Breast epithelium (tissue), 4 donors: ENCODE data around the gene SPEM2. TPM values are rescaled to one million over a fixed set of nuclear protein-coding genes. Genes with fewer than 3 reads are reported as not detected.

ENCODE experiments used
- DNase-seq, 2 donors: peaks; one replicate each; pipeline ENCODE4 v3.0.0-alpha.2; 2019; ENCODE audit warnings: low spot score in 2 of 2
- H3K27ac ChIP-seq, 2 donors: fragments of 200-600 bp; sonication (generic) in 1 of 2; one replicate each; pipeline ENCODE4 v1.5.1; 2016 to 2019; ENCODE audit warnings: mild to moderate bottlenecking in 1 of 2
- H3K27me3 ChIP-seq, 2 donors: fragments of 200-600 bp; sonication (generic) in 1 of 2; one replicate each; pipeline versions ENCODE4 v1.5.1 to v1.6.0; 2017 to 2019; ENCODE audit warnings: control low read depth in 1 of 2, mild to moderate bottlenecking in 1 of 2
- H3K36me3 ChIP-seq: fragments of 200-600 bp; one replicate; pipeline ENCODE4 v1.5.1; 2019
- H3K4me1 ChIP-seq, 2 donors: fragments of 200-600 bp; sonication (generic); one replicate each; pipeline ENCODE4 v1.5.1; 2016 to 2019; ENCODE audit warnings: control low read depth in 1 of 2
- H3K4me3 ChIP-seq, 3 donors: fragments of 200-600 bp; sonication (generic); 1 replicate in 2 of 3; 2 replicates in 1 of 3; pipeline ENCODE4 v1.5.1; 2016 to 2019; ENCODE audit warnings: mild to moderate bottlenecking in 3 of 3, moderate library complexity in 2 of 3
- H3K9me3 ChIP-seq, 2 donors: fragments of 200-600 bp; sonication (generic) in 1 of 2; one replicate each; pipeline ENCODE4 v1.5.1; 2016 to 2019; ENCODE audit warnings: control low read depth in 1 of 2
- POLR2A ChIP-seq: fragments of 450-650 bp; IDR thresholded peaks from one replicate; pipeline ENCODE4 v1.6.1; 2016; ENCODE audit warnings: antibody characterized with exemption, mild to moderate bottlenecking, moderate library complexity
- POLR2AphosphoS5 ChIP-seq, 3 donors: sonication (generic); formaldehyde crosslinking; IDR thresholded peaks; one replicate each; pipeline ENCODE4 v1.6.1; 2017; ENCODE audit warnings: antibody characterized with exemption in 3 of 3
- intact Hi-C: fragments of 100-400 bp; cut with DNase I; formaldehyde crosslinking; loops from one replicate; pipeline ENCODE4 v1.15.1; 2023; ENCODE audit warnings: low total_unique reads
- total RNA-seq, 3 donors: library from RNA; depleted of rRNA; stranded (reverse); fragments of >200 nt; gene quantifications; one replicate each; pipeline ENCODE4 v1.1.0, GENCODE V29; 2016
- TF ChIP-seq, protein P1 (sequence below), 3 donors: fragments of 450-650 bp; IDR thresholded peaks; one replicate each; pipeline ENCODE4 v1.5.1; 2016 to 2017; ENCODE audit warnings: antibody characterized with exemption in 3 of 3, mild to moderate bottlenecking in 3 of 3, moderate library complexity in 3 of 3

SPEM2 gene
- total RNA-seq, 3 donors from 2014 or later = not detected

DNA sequence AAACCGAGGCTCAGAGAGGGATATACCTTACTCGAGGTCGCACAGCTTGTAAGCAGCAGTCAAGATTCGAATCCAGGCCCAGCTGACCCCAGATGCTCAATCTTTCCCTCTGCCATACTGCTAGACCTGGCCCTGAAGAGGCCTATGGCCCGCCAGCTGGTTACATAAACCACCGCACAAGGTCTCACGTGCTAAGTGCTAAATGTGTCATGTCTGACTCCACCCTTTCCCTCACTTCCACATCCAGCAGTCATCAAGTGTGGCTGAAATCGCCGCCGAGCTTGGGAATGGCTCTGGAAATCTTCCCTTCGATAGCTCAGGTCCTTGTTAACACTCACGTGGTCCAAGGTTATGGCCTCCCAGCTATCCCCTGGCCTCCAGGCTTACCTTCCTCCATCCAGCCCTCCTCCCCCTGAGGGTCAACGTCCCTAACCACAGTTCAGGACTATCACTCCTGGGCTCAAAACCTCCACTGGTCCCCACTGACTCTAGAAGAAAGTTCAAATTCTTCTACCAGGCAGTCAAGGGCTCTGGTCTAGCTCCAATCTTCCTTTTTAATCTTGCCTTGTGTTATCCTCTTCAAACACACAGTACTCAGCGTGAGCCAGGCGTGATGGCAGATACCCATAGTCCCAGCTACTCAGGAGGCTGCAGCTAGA is 50.5 kb downstream of the SPEM2 start:
- H3K27ac ChIP-seq = peak overlapping the region; percentile 100
- H3K27me3 ChIP-seq = no peaks in the 10 kb centered on the region
- no peaks in the 10 kb centered on the region for H3K9me3 ChIP-seq
- H3K4me1 ChIP-seq = peaks cover 3 to 22% of the 10 kb centered on the region in 2 donors
- H3K36me3 ChIP-seq = no peaks in the 10 kb centered on the region
- H3K4me3 ChIP-seq = peak overlapping the region in 1 of 3 donors; percentile 100
- TF ChIP-seq POLR2AphosphoS5 (IDR thresholded peaks at IDR 0.05) (peak in 2 of 3 donors; percentile 17 to 78), POLR2A (no peak)
- TF ChIP-seq, protein P1, sequence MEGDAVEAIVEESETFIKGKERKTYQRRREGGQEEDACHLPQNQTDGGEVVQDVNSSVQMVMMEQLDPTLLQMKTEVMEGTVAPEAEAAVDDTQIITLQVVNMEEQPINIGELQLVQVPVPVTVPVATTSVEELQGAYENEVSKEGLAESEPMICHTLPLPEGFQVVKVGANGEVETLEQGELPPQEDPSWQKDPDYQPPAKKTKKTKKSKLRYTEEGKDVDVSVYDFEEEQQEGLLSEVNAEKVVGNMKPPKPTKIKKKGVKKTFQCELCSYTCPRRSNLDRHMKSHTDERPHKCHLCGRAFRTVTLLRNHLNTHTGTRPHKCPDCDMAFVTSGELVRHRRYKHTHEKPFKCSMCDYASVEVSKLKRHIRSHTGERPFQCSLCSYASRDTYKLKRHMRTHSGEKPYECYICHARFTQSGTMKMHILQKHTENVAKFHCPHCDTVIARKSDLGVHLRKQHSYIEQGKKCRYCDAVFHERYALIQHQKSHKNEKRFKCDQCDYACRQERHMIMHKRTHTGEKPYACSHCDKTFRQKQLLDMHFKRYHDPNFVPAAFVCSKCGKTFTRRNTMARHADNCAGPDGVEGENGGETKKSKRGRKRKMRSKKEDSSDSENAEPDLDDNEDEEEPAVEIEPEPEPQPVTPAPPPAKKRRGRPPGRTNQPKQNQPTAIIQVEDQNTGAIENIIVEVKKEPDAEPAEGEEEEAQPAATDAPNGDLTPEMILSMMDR (IDR thresholded peaks at IDR 0.05) = no peak
- DNase-seq = no peak
- intact Hi-C loops = no loop called here

DNA sequence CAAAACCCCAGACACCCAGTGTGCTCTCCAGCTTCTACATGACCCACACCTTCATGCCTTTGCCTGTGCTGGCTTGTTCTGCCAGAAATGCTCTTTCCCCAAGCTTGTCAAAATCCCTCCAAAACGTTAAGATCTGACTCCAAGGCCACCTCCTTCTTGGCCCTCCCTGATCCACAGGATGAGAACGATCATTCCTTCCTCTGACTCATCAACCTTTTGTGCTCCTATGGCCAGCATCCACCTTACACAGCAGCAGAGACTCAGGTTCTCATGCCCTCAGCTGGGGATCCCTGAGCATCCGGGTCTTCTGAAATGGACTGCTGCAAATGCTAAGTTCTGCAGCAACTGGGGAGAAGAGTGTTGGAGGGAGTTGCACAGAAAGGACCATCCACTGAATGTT is 51.1 kb downstream of the SPEM2 start:
- Histone ChIP-seq H3K9me3 (no peaks in the 10 kb centered on the region), H3K36me3 (no peaks in the 10 kb centered on the region), H3K27ac (peak overlapping the region; percentile 100), H3K27me3 (no peaks in the 10 kb centered on the region), H3K4me1 (peaks cover 3 to 22% of the 10 kb centered on the region in 2 donors), H3K4me3 (peak overlapping the region in 1 of 3 donors; percentile 100)
- TF ChIP-seq POLR2A (no peak), POLR2AphosphoS5 (IDR thresholded peaks at IDR 0.05) (no peak)
- TF ChIP-seq, protein P1 (IDR thresholded peaks at IDR 0.05) = no peak
- DNase-seq = peak in 1 of 2 donors; percentile 57
- intact Hi-C loops = no loop called here

DNA sequence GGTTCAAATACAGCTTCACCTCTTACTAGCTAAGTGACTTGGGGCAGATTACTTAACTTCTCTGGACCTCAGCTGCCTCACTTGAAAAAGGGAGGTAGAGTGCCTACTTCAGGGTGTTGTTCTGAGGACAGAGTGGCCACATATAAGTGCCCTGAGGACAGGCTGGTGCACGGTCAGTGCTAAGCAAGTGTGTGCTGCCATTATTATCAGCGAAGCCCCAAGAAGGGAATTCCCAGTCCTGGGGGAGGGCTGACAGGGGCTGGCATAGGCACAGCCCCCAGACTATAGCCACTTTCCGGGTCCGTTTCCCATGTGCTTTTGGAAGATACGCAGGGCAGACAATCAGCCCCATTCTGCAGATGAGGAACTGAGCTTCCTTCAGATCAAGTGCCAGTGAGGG is 51.5 kb downstream of the SPEM2 start:
- DNase-seq = no peak
- Histone ChIP-seq H3K4me1 (peaks cover 3 to 22% of the 10 kb centered on the region in 2 donors), H3K4me3 (peak overlapping the region; percentile 93 to 100 (median 99)), H3K36me3 (no peaks in the 10 kb centered on the region), H3K27ac (peak overlapping the region; percentile 100), H3K27me3 (no peaks in the 10 kb centered on the region), H3K9me3 (no peaks in the 10 kb centered on the region)
- intact Hi-C loops = no loop called here
- no peak for TF ChIP-seq POLR2A
- no peak for TF ChIP-seq POLR2AphosphoS5 (IDR thresholded peaks at IDR 0.05)
- TF ChIP-seq, protein P1 (IDR thresholded peaks at IDR 0.05) = no peak

Other genes with a start within 250 kb of the SPEM2 start
- gene ASGR1, start 246.2 kb upstream of the SPEM2 start, total RNA-seq = 1 to 10 TPM; 1.0 to 1.4 (median 1.3) TPM
- gene DLG4, start 205.8 kb upstream of the SPEM2 start, total RNA-seq = 10 to 100 TPM in 2 of 3 donors, 1 to 10 TPM in 1; 7.2 to 18.4 (median 11.1) TPM
- gene ACADVL, start 205.7 kb upstream of the SPEM2 start, total RNA-seq = 1,000 to 10,000 TPM in 1 of 3 donors, 100 to 1,000 TPM in 2; 421 to 1,002 (median 829) TPM
- gene DVL2, start 191.1 kb upstream of the SPEM2 start, total RNA-seq = 10 to 100 TPM; 32.0 to 58.2 (median 47.9) TPM
- 10 to 100 TPM; 22.1 to 40.4 (median 37.7) TPM for gene PHF23, start 186.2 kb upstream of the SPEM2 start, total RNA-seq
- 100 to 1,000 TPM; 620 to 765 (median 631) TPM for gene GABARAP, start 183.2 kb upstream of the SPEM2 start, total RNA-seq
- gene CTDNEP1, start 173.9 kb upstream of the SPEM2 start, total RNA-seq = 10 to 100 TPM; 35.7 to 67.5 (median 60.5) TPM
- 10 to 100 TPM; 26.9 to 36.7 (median 30.6) TPM for gene ELP5, start 173.4 kb upstream of the SPEM2 start, total RNA-seq
- 10 to 100 TPM in 2 of 3 donors, 1 to 10 TPM in 1; 5.4 to 95.9 (median 60.0) TPM for gene CLDN7, start 163.1 kb upstream of the SPEM2 start, total RNA-seq
- gene SLC2A4, start 143.9 kb upstream of the SPEM2 start, total RNA-seq = 10 to 100 TPM in 1 of 3 donors, 1 to 10 TPM in 2; 2.6 to 32.5 (median 3.5) TPM
- 1 to 10 TPM; 2.6 to 3.0 (median 2.9) TPM for gene YBX2, start 131.0 kb upstream of the SPEM2 start, total RNA-seq
- gene EIF5A, start 118.0 kb upstream of the SPEM2 start, total RNA-seq = 100 to 1,000 TPM; 151 to 172 (median 163) TPM
- gene GPS2, start 110.3 kb upstream of the SPEM2 start, total RNA-seq = 100 to 1,000 TPM in 1 of 3 donors, 10 to 100 TPM in 2; 77.3 to 109 (median 84.2) TPM
- 10 to 100 TPM; 15.0 to 22.9 (median 17.4) TPM for gene NEURL4, start 96.3 kb upstream of the SPEM2 start, total RNA-seq
- gene ACAP1, start 89.1 kb upstream of the SPEM2 start, total RNA-seq = 1 to 10 TPM; 3.4 to 6.6 (median 5.2) TPM
- 10 to 100 TPM in 2 of 3 donors, 1 to 10 TPM in 1; 9.1 to 11.5 (median 11.0) TPM for gene KCTD11, start 73.5 kb upstream of the SPEM2 start, total RNA-seq
- not detected for gene TMEM95, start 70.5 kb upstream of the SPEM2 start, total RNA-seq
- 10 to 100 TPM in 2 of 3 donors, 1 to 10 TPM in 1; 1.1 to 22.1 (median 14.4) TPM for gene TNK1, start 44.5 kb upstream of the SPEM2 start, total RNA-seq
- 10 to 100 TPM; 16.0 to 24.3 (median 19.0) TPM for gene PLSCR3, start 31.1 kb upstream of the SPEM2 start, total RNA-seq
- 100 to 1,000 TPM in 1 of 3 donors, 10 to 100 TPM in 2; 77.6 to 113 (median 92.3) TPM for gene TMEM256, start 21.5 kb upstream of the SPEM2 start, total RNA-seq
- 10 to 100 TPM in 1 of 3 donors, 1 to 10 TPM in 2; 6.7 to 13.1 (median 8.3) TPM for gene NLGN2, start 17.8 kb upstream of the SPEM2 start, total RNA-seq
- not detected for gene SPEM1, start 5.3 kb upstream of the SPEM2 start, total RNA-seq
- not detected for gene SPEM3, start 3.2 kb downstream of the SPEM2 start, total RNA-seq
- 10 to 100 TPM in 1 of 3 donors, 1 to 10 TPM in 2; 3.5 to 18.1 (median 9.5) TPM for gene TMEM102, start 9.8 kb downstream of the SPEM2 start, total RNA-seq
- gene FGF11, start 13.9 kb downstream of the SPEM2 start, total RNA-seq = 1 to 10 TPM; 2.1 to 2.9 (median 2.9) TPM
- 10 to 100 TPM in 2 of 3 donors, 1 to 10 TPM in 1; 8.5 to 11.8 (median 11.7) TPM for gene CHRNB1, start 19.4 kb downstream of the SPEM2 start, total RNA-seq
- 10 to 100 TPM; 34.4 to 46.9 (median 45.7) TPM for gene ZBTB4, start 54.0 kb downstream of the SPEM2 start, total RNA-seq
- not detected for gene SLC35G6, start 55.8 kb downstream of the SPEM2 start, total RNA-seq
- 100 to 1,000 TPM in 1 of 3 donors, 10 to 100 TPM in 2; 64.2 to 174 (median 88.7) TPM for gene POLR2A, start 58.8 kb downstream of the SPEM2 start, total RNA-seq
- gene TNFSF12, start 123.4 kb downstream of the SPEM2 start, total RNA-seq = 10 to 100 TPM; 39.3 to 65.3 (median 41.1) TPM
- 10 to 100 TPM; 25.2 to 36.7 (median 33.6) TPM for gene TNFSF13, start 133.1 kb downstream of the SPEM2 start, total RNA-seq
- gene SENP3, start 136.3 kb downstream of the SPEM2 start, total RNA-seq = 10 to 100 TPM; 59.5 to 65.2 (median 62.3) TPM
- 100 to 1,000 TPM in 1 of 3 donors, 10 to 100 TPM in 2; 49.8 to 220 (median 70.5) TPM for gene CD68, start 154.0 kb downstream of the SPEM2 start, total RNA-seq
- gene MPDU1, start 158.2 kb downstream of the SPEM2 start, total RNA-seq = 100 to 1,000 TPM in 1 of 3 donors, 10 to 100 TPM in 2; 66.6 to 140 (median 74.4) TPM
- gene SOX15, start 164.5 kb downstream of the SPEM2 start, total RNA-seq = 1 to 10 TPM; 1.3 to 4.1 (median 1.6) TPM
- 10 to 100 TPM; 22.8 to 33.9 (median 25.6) TPM for gene FXR2, start 189.3 kb downstream of the SPEM2 start, total RNA-seq
- 10 to 100 TPM; 52.5 to 78.4 (median 62.9) TPM for gene SAT2, start 202.2 kb downstream of the SPEM2 start, total RNA-seq
- under 1 TPM in 1 of 3 donors, not detected in 2; 0.16 TPM for gene SHBG, start 204.5 kb downstream of the SPEM2 start, total RNA-seq
- 1 to 10 TPM in 1 of 3 donors, under 1 TPM in 2; 0.16 to 1.2 (median 0.98) TPM for gene ATP1B2, start 225.3 kb downstream of the SPEM2 start, total RNA-seq